HL-60 (cell line): ENCODE results near the gene VDAC2.

Experiments used
- CTCF ChIP-seq: IDR thresholded peaks from one replicate; pipeline ENCODE4 v1.5.1; 2011; ENCODE audit warnings: low read length, control low read depth, inconsistent platforms; ENCODE audit not compliant: insufficient read depth
- GABPA ChIP-seq: IDR thresholded peaks from 2 replicates; pipeline ENCODE4 v1.6.1; 2012; ENCODE audit warnings: low read depth
- POLR2AphosphoS5 ChIP-seq: IDR thresholded peaks from 2 replicates; pipeline ENCODE4 v1.6.1; 2012; ENCODE audit warnings: low read depth
- REST ChIP-seq: IDR thresholded peaks from 2 replicates; pipeline ENCODE4 v1.6.1; 2012; ENCODE audit warnings: low read depth; ENCODE audit not compliant: insufficient replicate concordance

- peak; percentile 100 for TF ChIP-seq CTCF
- no peak for TF ChIP-seq REST
- no peak for TF ChIP-seq POLR2AphosphoS5
- no peak for TF ChIP-seq GABPA
Observed at GRCh38 chr10:75235375-75236177, 25.0 kb downstream of the VDAC2 start, which contains the start of gene COMTD1.
